ENCODE measurements around the gene FAT1.

FAT1 gene

GRCh38 chr4:186698525-186698924 is 25.1 kb downstream of the FAT1 start:
- ChIA-PET POLR2A (ENCODE audit: low non-redundant PET) (no interaction called here), CTCF (interaction anchor here (0.5 kb wide), 1 partner anchor 95 kb away, joined by 3 read pairs; no protein-coding TSS in a partner anchor)
- no peak for DNase-seq (ENCODE audit: low spot score)
- no peak for TF ChIP-seq CTCF (conservative IDR thresholded peaks at IDR 0.05; ENCODE audit: low read depth)
- H3K27ac ChIP-seq: no peak overlapping the region

- no peak for DNase-seq (ENCODE audit: low spot score)
- ChIA-PET CTCF (interaction anchor here (0.5 kb wide), 1 partner anchor 94 kb away, joined by 3 read pairs; no protein-coding TSS in a partner anchor), POLR2A (ENCODE audit: low non-redundant PET) (no interaction called here)
- no peak for TF ChIP-seq CTCF (conservative IDR thresholded peaks at IDR 0.05; ENCODE audit: low read depth)
- no peak overlapping the region for H3K27ac ChIP-seq
Measured at GRCh38 chr4:186698028-186698427, 25.6 kb downstream of the FAT1 start.

GRCh38 chr4:186695392-186695791 is 28.3 kb downstream of the FAT1 start:
- peak overlapping the region; percentile 56 for H3K27ac ChIP-seq
- no peak for DNase-seq (ENCODE audit: low spot score)
- CTCF ChIA-PET: no interaction called here
- no peak for TF ChIP-seq CTCF (conservative IDR thresholded peaks at IDR 0.05; ENCODE audit: low read depth)
- POLR2A ChIA-PET (ENCODE audit: low non-redundant PET): no interaction called here

- no peak for TF ChIP-seq CTCF (conservative IDR thresholded peaks at IDR 0.05; ENCODE audit: low read depth)
- peak overlapping the region; percentile 82 for H3K27ac ChIP-seq
- CTCF ChIA-PET: interaction anchor here (0.6 kb wide), 1 partner anchor 351 kb away, joined by 3 read pairs; no protein-coding TSS in a partner anchor
- DNase-seq (ENCODE audit: low spot score): no peak
- POLR2A ChIA-PET (ENCODE audit: low non-redundant PET): no interaction called here
Measured at GRCh38 chr4:186693894-186694293, 29.8 kb downstream of the FAT1 start.

GRCh38 chr4:186693159-186693815 is 30.4 kb downstream of the FAT1 start:
- TF ChIP-seq CTCF (conservative IDR thresholded peaks at IDR 0.05; ENCODE audit: low read depth): no peak
- POLR2A ChIA-PET (ENCODE audit: low non-redundant PET): no interaction called here
- peak overlapping the region; percentile 82 for H3K27ac ChIP-seq
- peak; percentile 91 for DNase-seq (ENCODE audit: low spot score)
- CTCF ChIA-PET: interaction anchor here (0.6 kb wide), 1 partner anchor 351 kb away, joined by 3 read pairs; no protein-coding TSS in a partner anchor

- no peak overlapping the region for H3K27ac ChIP-seq
- DNase-seq (ENCODE audit: low spot score): no peak
- CTCF ChIA-PET: no interaction called here
- POLR2A ChIA-PET (ENCODE audit: low non-redundant PET): no interaction called here
- TF ChIP-seq CTCF (conservative IDR thresholded peaks at IDR 0.05; ENCODE audit: low read depth): no peak
Measured at GRCh38 chr4:186691396-186691795, 32.3 kb downstream of the FAT1 start.

Measured in RWPE1 (cell line).